GM18508 (cell line): Measurements from ENCODE around the gene OR2G2.

ENCODE experiments used
- ATAC-seq: cut with Tn5 transposase; IDR thresholded peaks from one replicate; pipeline ENCODE4 v1.9.1; 2021; ENCODE audit warnings: moderate number of reproducible peaks; ENCODE audit not compliant: insufficient read depth, unreplicated experiment

The OR2G2 gene

GRCh38 chr1:247588060-247588459 lies at the start of gene OR2G2:
Gene OR2G2 (plus strand): TSS chr1:247588360. CDS start chr1:247588360, 0 bp downstream.
- ATAC-seq: no peak

- ATAC-seq: no peak
Measured at GRCh38 chr1:247538561-247538960, 49.6 kb upstream of the OR2G2 start.

- no peak for ATAC-seq
Measured at GRCh38 chr1:247539215-247539614, 48.9 kb upstream of the OR2G2 start.

- no peak for ATAC-seq
Measured at GRCh38 chr1:247540581-247540980, 47.6 kb upstream of the OR2G2 start.

- no peak for ATAC-seq
Measured at GRCh38 chr1:247542811-247543210, 45.3 kb upstream of the OR2G2 start.

GRCh38 chr1:247548092-247548491 lies 40.1 kb upstream of the OR2G2 start:
- no peak for ATAC-seq

GRCh38 chr1:247548769-247549182 lies 39.4 kb upstream of the OR2G2 start, which contains the start of gene GCSAML:
Gene GCSAML (plus strand): TSS chr1:247549134. CDS start chr1:247549192, 58 bp downstream.
- no peak for ATAC-seq

GRCh38 chr1:247551721-247552120 lies 36.4 kb upstream of the OR2G2 start:
- no peak for ATAC-seq

GRCh38 chr1:247552231-247552630 lies 35.9 kb upstream of the OR2G2 start:
- ATAC-seq: no peak

GRCh38 chr1:247557926-247558674 lies 30.1 kb upstream of the OR2G2 start:
- no peak for ATAC-seq

- no peak for ATAC-seq
Measured at GRCh38 chr1:247561711-247562110, 26.4 kb upstream of the OR2G2 start.

- ATAC-seq: no peak
Measured at GRCh38 chr1:247562198-247562597, 26.0 kb upstream of the OR2G2 start.

- no peak for ATAC-seq
Measured at GRCh38 chr1:247574236-247574635, 13.9 kb upstream of the OR2G2 start.

- no peak for ATAC-seq
Measured at GRCh38 chr1:247574664-247575063, 13.5 kb upstream of the OR2G2 start.

GRCh38 chr1:247576514-247576913 lies 11.6 kb upstream of the OR2G2 start:
- ATAC-seq: no peak

GRCh38 chr1:247578946-247579460 lies 9.2 kb upstream of the OR2G2 start:
- ATAC-seq: no peak

GRCh38 chr1:247605286-247605685 lies 17.1 kb downstream of the OR2G2 start, which contains the start of gene OR2G3:
Gene OR2G3 (plus strand): TSS chr1:247605586. CDS start chr1:247605586, 0 bp downstream.
- ATAC-seq: no peak

- no peak for ATAC-seq
Measured at GRCh38 chr1:247613405-247613804, 25.2 kb downstream of the OR2G2 start.

- ATAC-seq: no peak
Measured at GRCh38 chr1:247614625-247615024, 26.5 kb downstream of the OR2G2 start.

- no peak for ATAC-seq
Measured at GRCh38 chr1:247627951-247628350, 39.8 kb downstream of the OR2G2 start.

GRCh38 chr1:247638011-247638410 lies 49.9 kb downstream of the OR2G2 start:
- ATAC-seq: no peak

- ATAC-seq: no peak
Measured at GRCh38 chr1:247638781-247639180, 50.6 kb downstream of the OR2G2 start.
